A549 (cell line): ENCODE measurements around the gene LAMP2.
"Not testable (repeated sequence)": the region's sequence is repeated elsewhere in the genome, so short reads cannot be mapped to it uniquely, and the experiment has no call there.

Source experiments
- CTCF ChIP-seq: fragments of >200 bp; sonication (Bioruptor Twin); formaldehyde crosslinking; IDR thresholded peaks from 3 replicates; pipeline ENCODE4 v1.5.1; 2016
- EP300 ChIP-seq, 2 experiments: fragments of >200 bp; sonication (Bioruptor Twin); formaldehyde crosslinking; IDR thresholded peaks; 2 replicates in 1 of 2; 3 replicates in 1 of 2; pipeline ENCODE4 v1.6.1; 2016 to 2017
- FOSL2 ChIP-seq, 2 experiments: fragments of 450-650 bp in 1 of 2; fragments of >200 bp in 1 of 2; sonication (Bioruptor Twin) in 1 of 2; formaldehyde crosslinking; IDR thresholded peaks; 2 replicates each; pipeline versions ENCODE4 v1.5.0 to v1.6.1; 2016 to 2020; ENCODE audit warnings: mild to moderate bottlenecking in 1 of 2, moderate library complexity in 1 of 2
- MAX ChIP-seq: IDR thresholded peaks from 2 replicates; pipeline ENCODE4 v1.6.1; 2012
- POLR2A ChIP-seq: IDR thresholded peaks from 2 replicates; pipeline ENCODE4 v1.6.1; 2012; ENCODE audit warnings: mild to moderate bottlenecking, low read length
- RAD21 ChIP-seq, 2 experiments: fragments of >200 bp in 1 of 2; sonication (Bioruptor Twin) in 1 of 2; formaldehyde crosslinking in 1 of 2; IDR thresholded peaks in 1 of 2; conservative IDR thresholded peaks in 1 of 2; 2 replicates in 1 of 2; 3 replicates in 1 of 2; pipeline ENCODE4 v1.6.1; 2012 to 2018; ENCODE audit warnings: inconsistent platforms in 1 of 2

- not testable (repeated sequence) for TF ChIP-seq POLR2A; MAX; FOSL2 (IDR thresholded peaks at IDR 0.05); FOSL2 (CRISPR knock-in tag; IDR thresholded peaks at IDR 0.05); EP300 (IDR thresholded peaks at IDR 0.05)
- TF ChIP-seq CTCF: peak; percentile 46
- peak; percentile 47 to 54; a peak in 4 of 5 replicates for TF ChIP-seq RAD21 (conservative IDR thresholded peaks at IDR 0.05 in 1 of 2, IDR thresholded peaks at IDR 0.05 in 1 of 2)
These were observed 6.4 kb upstream of the LAMP2 start for GRCh38 chrX:120475447-120475846.
